OCI-LY7 (cell line): ENCODE results near the gene RAB20. TPM values are rescaled to one million over a fixed set of nuclear protein-coding genes. Genes with fewer than 3 reads are reported as not detected.

Experiments
- BruUV-seq: library from RNA; stranded (reverse); fragments of 400-500 nt; replicated peaks from 2 replicates; lab custom pipeline; 2021; lab: Mats Ljungman, UMichigan
- CTCF ChIA-PET: fragments of 300-600 bp; sonication (Branson Sonifier 250); formaldehyde crosslinking; loops from one replicate; lab custom pipeline; 2022; ENCODE audit warnings: antibody characterized with exemption; ENCODE audit not compliant: unreplicated experiment; lab: Charles Lee
- POLR2A ChIA-PET: fragments of 300-600 bp; sonication (Branson Sonifier 250); formaldehyde crosslinking; loops from one replicate; lab custom pipeline; 2022; ENCODE audit warnings: antibody characterized with exemption; lab: Charles Lee
- DNase-seq: peaks from one replicate; pipeline ENCODE4 v3.0.0-alpha.2; 2015; ENCODE audit warnings: low spot score
- H2AFZ ChIP-seq: fragments of 200-600 bp; sonication (generic), shearing (Covaris generic); 2 replicates; pipeline ENCODE4 v1.6.1; 2014; ENCODE audit warnings: mild to moderate bottlenecking, antibody characterized with exemption, low read length, moderate library complexity
- H3K27ac ChIP-seq: fragments of 200-600 bp; sonication (generic); 2 replicates; pipeline ENCODE4 v1.5.1; 2014; ENCODE audit warnings: mixed run types, low read depth, mild to moderate bottlenecking, moderate library complexity, low read length, inconsistent platforms; ENCODE audit not compliant: poor library complexity, severe bottlenecking
- H3K36me3 ChIP-seq: fragments of 200-600 bp; sonication (generic); 2 replicates; pipeline ENCODE4 v1.6.1; 2014; ENCODE audit warnings: mild to moderate bottlenecking, antibody characterized with exemption, low read length, moderate library complexity, mixed read lengths; ENCODE audit not compliant: insufficient read depth
- H3K4me1 ChIP-seq: fragments of 200-600 bp; sonication (generic); 2 replicates; pipeline ENCODE4 v1.5.1; 2014; ENCODE audit warnings: mild to moderate bottlenecking, low read length; ENCODE audit not compliant: insufficient read depth, poor library complexity, severe bottlenecking
- H3K4me2 ChIP-seq: fragments of 200-600 bp; sonication (generic); 2 replicates; pipeline ENCODE4 v1.6.1; 2014; ENCODE audit warnings: mild to moderate bottlenecking, low read length
- H3K4me3 ChIP-seq: fragments of 200-600 bp; sonication (generic); 2 replicates; pipeline ENCODE4 v1.5.1; 2014; ENCODE audit warnings: mild to moderate bottlenecking, low read depth, low read length; ENCODE audit not compliant: poor library complexity, severe bottlenecking
- H3K79me2 ChIP-seq: fragments of 200-600 bp; sonication (generic); 2 replicates; pipeline ENCODE4 v1.6.1; 2016; ENCODE audit warnings: low read depth, mild to moderate bottlenecking, low read length, moderate library complexity, mixed read lengths; ENCODE audit not compliant: insufficient read depth
- H3K9me2 ChIP-seq: fragments of 200-600 bp; sonication (generic); 2 replicates; pipeline ENCODE4 v1.6.1; 2016; ENCODE audit warnings: mild to moderate bottlenecking, low read length, mixed read lengths; ENCODE audit not compliant: insufficient read depth
- H3K9me3 ChIP-seq: fragments of 200-600 bp; sonication (generic); 2 replicates; pipeline ENCODE4 v1.6.1; 2014; ENCODE audit warnings: mild to moderate bottlenecking, mixed run types, low read length, mixed read lengths
- H4K20me1 ChIP-seq: fragments of 200-600 bp; sonication (generic); 2 replicates; pipeline ENCODE4 v1.6.1; 2014; ENCODE audit warnings: mild to moderate bottlenecking, antibody characterized with exemption, low read length, moderate library complexity, mixed read lengths; ENCODE audit not compliant: insufficient read depth
- EZH2phosphoT487 ChIP-seq: fragments of 200-600 bp; sonication (generic); IDR thresholded peaks from 2 replicates; pipeline ENCODE4 v1.6.1; 2018; ENCODE audit warnings: low read depth, borderline replicate concordance, mild to moderate bottlenecking, mixed run types, antibody characterized with exemption, low read length, moderate library complexity, mixed read lengths
- intact Hi-C: fragments of 100-400 bp; cut with micrococcal nuclease; formaldehyde crosslinking; loops from one replicate; pipeline ENCODE4 v1.10.0; 2022; ENCODE audit not compliant: unreplicated experiment
- total RNA-seq, 2 experiments: library from RNA; depleted of rRNA in 1 of 2; stranded (reverse); fragments of >200 nt in 1 of 2; shearing (Covaris generic) in 1 of 2; gene quantifications; 2 replicates each; pipeline ENCODE4 v1.2.3, GENCODE V29; 2014 to 2022
- TF ChIP-seq, protein P1 (sequence below): fragments of 200-600 bp; sonication (generic); conservative IDR thresholded peaks from 2 replicates; pipeline ENCODE4 v1.5.1; 2014; ENCODE audit warnings: mild to moderate bottlenecking, antibody characterized with exemption, low read length, moderate library complexity, mixed read lengths

RAB20 gene
- total RNA-seq, 2 experiments from 2014 or later = not detected

DNA sequence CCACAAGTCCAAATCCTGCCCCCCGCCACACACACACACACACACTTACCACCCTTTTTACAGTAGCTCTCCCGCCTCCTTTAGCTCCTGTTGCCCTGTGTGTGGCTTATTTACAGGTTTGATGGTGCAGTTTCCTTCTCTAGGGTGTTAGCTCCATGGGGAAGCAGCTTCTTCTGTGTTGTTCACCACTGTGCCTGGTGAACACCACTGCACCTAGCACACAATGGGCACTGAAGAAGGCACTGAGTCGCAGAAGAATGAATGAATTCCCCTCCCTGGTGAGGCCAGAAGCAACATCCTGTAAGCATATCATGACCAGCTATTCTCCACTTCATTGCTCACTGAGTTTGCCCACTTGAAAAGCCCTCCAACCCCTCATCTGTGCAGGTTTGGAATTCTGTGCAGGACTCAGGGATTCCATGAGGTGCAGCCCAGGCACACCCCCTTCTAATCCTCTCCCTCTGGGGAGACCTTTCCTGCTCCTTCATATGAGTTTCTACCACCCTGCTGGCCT, 3.0 kb upstream of the RAB20 start:
- H3K4me3 ChIP-seq = no peak overlapping the region
- DNase-seq = no peak
- no peak for TF ChIP-seq EZH2phosphoT487
- TF ChIP-seq, protein P1, sequence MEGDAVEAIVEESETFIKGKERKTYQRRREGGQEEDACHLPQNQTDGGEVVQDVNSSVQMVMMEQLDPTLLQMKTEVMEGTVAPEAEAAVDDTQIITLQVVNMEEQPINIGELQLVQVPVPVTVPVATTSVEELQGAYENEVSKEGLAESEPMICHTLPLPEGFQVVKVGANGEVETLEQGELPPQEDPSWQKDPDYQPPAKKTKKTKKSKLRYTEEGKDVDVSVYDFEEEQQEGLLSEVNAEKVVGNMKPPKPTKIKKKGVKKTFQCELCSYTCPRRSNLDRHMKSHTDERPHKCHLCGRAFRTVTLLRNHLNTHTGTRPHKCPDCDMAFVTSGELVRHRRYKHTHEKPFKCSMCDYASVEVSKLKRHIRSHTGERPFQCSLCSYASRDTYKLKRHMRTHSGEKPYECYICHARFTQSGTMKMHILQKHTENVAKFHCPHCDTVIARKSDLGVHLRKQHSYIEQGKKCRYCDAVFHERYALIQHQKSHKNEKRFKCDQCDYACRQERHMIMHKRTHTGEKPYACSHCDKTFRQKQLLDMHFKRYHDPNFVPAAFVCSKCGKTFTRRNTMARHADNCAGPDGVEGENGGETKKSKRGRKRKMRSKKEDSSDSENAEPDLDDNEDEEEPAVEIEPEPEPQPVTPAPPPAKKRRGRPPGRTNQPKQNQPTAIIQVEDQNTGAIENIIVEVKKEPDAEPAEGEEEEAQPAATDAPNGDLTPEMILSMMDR = no peak
- no peak overlapping the region for H3K4me2 ChIP-seq
- H3K36me3 ChIP-seq = no peaks in the 10 kb centered on the region
- no peaks in the 10 kb centered on the region for H3K79me2 ChIP-seq
- ChIA-PET POLR2A (interaction anchor here (0.5 kb wide), 1 partner anchor 16 kb away, joined by 4 read pairs; no protein-coding TSS in a partner anchor), CTCF (no interaction called here)
- intact Hi-C loops = no loop called here
- no peak overlapping the region for H2AFZ ChIP-seq
- H3K27ac ChIP-seq = no peak overlapping the region
- no peaks in the 10 kb centered on the region for H3K9me2 ChIP-seq
- no peaks in the 10 kb centered on the region for H4K20me1 ChIP-seq
- no peaks in the 10 kb centered on the region for H3K9me3 ChIP-seq
- no peaks in the 10 kb centered on the region for H3K4me1 ChIP-seq
- BruUV-seq = no TSS peak

DNA sequence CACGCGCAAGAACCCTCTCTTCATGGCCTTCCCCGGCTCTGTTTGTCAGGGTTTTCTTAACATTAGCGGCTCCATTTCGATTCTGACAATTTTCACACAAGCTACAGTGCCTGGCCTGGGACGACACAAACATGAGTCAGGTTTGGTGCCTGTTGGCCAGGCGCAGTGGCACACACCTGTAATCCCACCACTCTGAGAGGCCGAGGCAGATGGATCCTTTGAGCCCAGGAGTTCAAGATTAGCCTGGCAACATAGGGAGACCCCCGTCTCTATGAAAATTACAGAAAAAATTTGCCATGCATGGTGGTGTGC, 1.9 kb upstream of the RAB20 start:
- BruUV-seq = no TSS peak
- no peaks in the 10 kb centered on the region for H3K9me2 ChIP-seq
- no peak overlapping the region for H3K4me3 ChIP-seq
- no peak overlapping the region for H3K27ac ChIP-seq
- ChIA-PET POLR2A (no interaction called here), CTCF (no interaction called here)
- no peaks in the 10 kb centered on the region for H3K36me3 ChIP-seq
- no peak overlapping the region for H2AFZ ChIP-seq
- no peaks in the 10 kb centered on the region for H3K4me1 ChIP-seq
- no peaks in the 10 kb centered on the region for H4K20me1 ChIP-seq
- no peak overlapping the region for H3K4me2 ChIP-seq
- no peak for TF ChIP-seq EZH2phosphoT487
- TF ChIP-seq, protein P1 = no peak
- no peaks in the 10 kb centered on the region for H3K9me3 ChIP-seq
- H3K79me2 ChIP-seq = no peaks in the 10 kb centered on the region
- intact Hi-C loops = no loop called here
- no peak for DNase-seq

DNA sequence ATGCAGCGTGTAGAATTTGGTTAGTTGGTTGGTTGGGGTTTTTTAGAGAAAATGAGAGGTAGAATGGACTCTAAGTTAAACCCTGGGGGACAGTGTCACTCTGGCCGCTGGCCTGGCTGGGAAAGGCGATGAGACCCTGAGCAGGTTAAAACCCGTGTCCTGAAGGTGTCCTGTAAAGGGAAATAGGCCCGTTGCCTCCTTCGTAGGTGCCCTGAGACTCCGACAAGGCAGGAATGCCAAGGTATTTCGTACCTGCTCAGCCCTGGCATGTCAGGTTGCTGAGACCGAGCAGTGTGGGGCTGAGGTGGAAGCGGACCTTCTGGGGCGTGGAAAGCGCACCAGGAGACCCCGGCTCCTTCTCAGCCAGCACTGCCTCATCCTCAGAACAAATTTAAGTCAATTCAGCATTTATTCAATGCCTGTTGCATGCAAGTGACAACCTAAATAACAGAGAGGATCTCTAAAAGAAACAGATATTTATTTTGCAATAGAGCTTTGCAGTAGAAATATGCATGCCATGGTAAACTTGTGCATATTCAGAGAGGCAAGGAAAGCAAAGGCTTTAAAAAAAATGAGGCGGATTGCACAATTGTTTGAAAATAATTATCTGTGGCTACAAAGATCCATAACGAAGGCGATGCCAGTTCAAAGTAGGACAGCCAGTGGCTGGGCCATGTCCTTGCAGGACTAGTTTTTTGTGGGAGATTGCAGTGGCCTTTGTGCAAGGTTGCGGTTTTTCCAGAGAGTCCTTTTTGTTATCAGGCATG, 1.4 kb upstream of the RAB20 start:
- Histone ChIP-seq H3K36me3 (no peaks in the 10 kb centered on the region), H3K4me2 (peak overlapping the region; percentile 81), H3K4me1 (no peaks in the 10 kb centered on the region), H3K9me3 (no peaks in the 10 kb centered on the region), H4K20me1 (no peaks in the 10 kb centered on the region), H3K79me2 (no peaks in the 10 kb centered on the region), H3K27ac (no peak overlapping the region), H3K4me3 (peak overlapping the region; percentile 71), H2AFZ (no peak overlapping the region; the same call in 1 of the 2 replicates), H3K9me2 (no peaks in the 10 kb centered on the region)
- CTCF ChIA-PET = no interaction called here
- BruUV-seq = no TSS peak
- DNase-seq = no peak
- POLR2A ChIA-PET = no interaction called here
- intact Hi-C loops = no loop called here
- no peak for TF ChIP-seq EZH2phosphoT487
- TF ChIP-seq, protein P1 = no peak
